NCI-H1436 (cell line): ENCODE results near the gene YWHAB.

Experiments
- DNase-seq: peaks from one replicate; lab custom pipeline; 2025; lab: John Stamatoyannopoulos, UW

YWHAB gene

GRCh38 chr20:44956410-44956809, 70.9 kb downstream of the YWHAB start:
- no peak for DNase-seq
